NK-92 (cell line): ENCODE data around the gene BET1L.
"Not testable (repeated sequence)": the region's sequence is repeated elsewhere in the genome, so short reads cannot be mapped to it uniquely, and the experiment has no call there.

Experiments used
- DNase-seq: peaks from one replicate; lab custom pipeline; 2025; ENCODE audit not compliant: unreplicated experiment; lab: John Stamatoyannopoulos, UW

Gene BET1L

DNA sequence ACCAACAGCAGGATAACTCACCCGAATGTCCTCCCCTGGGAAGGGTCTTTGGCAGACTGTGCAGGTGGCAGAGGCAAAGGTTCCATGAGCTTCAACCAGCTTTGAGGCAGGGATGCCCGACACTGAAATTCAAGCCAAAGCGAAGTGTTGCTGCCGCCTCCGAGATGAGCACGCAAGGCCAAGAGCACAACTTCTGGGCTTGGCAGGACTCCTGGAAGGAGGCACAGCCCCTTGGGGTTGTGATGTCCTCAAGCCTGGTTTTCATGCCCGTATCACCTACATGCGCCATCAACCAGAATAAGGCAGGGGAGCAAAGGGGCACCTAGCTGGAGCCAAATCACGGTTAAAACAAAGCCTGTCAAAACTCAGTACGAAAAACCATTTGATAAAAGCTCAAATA lies 23.2 kb upstream of the BET1L start:
- DNase-seq = no peak

DNA sequence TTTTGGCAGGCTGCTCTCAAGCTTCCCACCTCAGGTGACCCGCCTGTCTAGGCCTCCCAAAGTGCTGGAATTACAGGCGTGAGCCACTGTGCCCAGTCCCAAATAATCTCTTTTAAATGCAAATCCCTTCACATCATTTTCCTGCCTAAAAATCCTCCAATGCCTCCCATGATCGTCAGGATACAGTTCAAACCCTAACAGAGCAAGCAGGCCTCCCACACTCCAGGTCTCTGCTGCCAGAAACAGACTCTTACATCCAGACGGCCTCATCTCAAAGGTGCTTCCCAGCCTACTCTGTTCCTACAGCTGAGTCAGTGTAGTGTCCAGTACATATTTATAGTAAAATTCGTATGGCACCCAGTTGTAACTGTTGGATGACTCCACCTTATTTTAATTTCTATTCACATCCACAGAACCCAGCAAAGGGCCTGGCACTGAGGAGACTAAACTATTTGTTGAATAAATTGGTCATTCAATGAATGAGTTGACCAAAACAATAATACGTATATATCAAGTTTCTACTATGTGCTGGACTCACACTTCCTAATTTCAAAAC lies 20.7 kb upstream of the BET1L start:
- DNase-seq = no peak

DNA sequence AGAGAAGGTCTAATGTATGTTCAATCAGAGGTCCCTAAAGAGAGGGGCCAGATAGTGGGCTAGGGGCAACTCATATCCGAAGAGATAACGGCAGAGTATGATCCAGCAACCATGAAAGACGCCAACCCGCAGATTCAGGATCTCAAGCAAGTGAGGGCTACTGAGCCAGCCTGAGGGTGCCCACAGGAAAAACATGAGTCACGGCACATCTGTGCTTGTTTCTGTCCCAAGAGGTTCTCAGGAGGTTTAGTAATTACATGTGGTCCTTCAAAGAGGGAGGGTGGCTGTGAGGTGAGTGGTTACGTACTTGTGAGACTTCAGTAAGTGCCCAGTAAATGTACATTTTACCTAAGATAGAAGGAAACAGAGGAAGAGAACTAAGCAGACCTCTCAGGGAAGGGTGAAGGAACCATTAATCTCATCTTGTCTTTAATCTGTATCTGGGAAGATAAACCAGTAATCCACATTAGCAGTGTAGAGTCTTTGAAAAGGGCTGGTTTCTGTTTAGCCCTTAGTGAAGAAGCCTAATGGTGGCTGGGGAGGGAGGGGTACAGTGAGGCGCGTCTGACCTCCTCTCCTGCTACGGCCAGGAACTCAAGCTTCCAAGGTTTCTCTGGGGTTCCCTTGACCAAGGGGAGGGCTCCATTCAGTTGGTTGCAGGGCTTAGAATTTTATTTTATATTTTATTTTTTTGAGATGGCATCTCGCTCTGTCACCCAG lies 18.7 kb upstream of the BET1L start:
- DNase-seq = no peak

DNA sequence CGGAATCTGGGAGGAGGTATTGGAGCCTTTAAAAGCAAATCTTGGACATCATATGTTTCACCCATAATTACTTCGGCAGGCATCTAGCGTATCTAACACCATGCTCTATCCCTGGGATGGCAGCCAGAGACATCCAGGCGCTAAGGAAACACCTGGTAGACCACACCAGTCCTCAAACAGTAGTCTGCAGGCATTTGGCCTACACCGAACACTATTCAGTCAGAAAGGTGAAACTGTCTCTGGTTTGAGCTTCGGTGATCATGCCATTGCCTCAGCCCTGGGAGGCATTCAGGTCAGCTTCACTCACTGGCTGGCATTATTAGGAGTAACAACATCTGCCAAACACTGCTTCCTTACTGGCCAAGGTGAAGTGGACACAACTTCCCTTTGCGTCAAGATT lies 17.2 kb upstream of the BET1L start:
- no peak for DNase-seq

DNA sequence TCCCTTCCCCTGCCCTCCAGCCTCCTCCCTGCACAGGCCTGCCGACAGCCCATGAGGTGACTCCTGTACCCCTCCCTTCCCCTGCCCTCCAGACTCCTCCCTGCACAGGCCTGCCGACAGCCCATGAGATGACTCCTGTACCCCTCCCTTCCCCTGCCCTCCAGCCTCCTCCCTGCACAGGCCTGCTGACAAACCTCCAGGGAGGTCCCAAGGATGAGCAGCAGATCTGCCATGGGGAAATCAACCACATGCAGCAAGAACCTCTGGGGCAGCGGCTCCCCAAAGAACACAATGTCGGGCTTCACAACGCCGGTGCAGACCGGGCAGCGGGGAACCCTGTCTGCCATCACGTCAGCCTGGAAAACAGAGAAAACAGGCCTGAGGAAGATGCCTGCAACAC lies 16.7 kb upstream of the BET1L start:
- no peak for DNase-seq

DNA sequence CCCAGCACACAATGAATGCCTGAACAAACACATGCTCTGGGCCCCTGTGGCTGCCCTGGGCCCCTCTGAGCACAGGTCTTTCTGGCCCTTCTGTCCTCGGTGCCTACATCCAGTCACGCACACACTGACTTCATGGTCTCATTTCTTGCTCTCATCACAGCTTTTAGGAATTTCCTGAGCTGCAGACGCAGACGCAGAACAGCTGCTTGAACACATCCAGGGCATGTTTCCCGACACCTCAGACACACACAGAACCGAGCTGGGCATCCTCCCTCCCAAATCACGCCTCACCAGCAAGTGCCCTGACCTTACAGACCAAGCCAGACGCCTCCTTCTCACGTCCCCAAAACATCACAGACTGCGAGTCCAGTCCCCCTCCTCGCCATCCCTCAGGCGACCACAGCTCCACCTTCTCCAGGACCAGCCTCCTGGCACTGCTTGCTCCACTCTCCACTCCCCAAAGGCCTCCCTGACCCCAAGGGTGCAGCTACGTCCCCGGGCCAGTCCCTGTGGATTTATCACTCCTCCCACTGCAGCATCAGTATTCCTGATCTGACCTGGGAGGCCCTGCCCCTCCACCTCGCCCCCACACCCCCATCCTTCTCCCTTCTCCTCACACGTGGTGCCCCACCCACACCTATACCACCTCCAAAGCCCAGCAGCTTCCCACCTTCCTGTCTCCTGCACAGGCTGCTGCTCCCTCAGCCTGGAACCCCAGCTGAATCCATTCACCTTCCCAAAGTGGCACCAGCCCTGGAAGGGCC lies 16.0 kb upstream of the BET1L start:
- no peak for DNase-seq

DNA sequence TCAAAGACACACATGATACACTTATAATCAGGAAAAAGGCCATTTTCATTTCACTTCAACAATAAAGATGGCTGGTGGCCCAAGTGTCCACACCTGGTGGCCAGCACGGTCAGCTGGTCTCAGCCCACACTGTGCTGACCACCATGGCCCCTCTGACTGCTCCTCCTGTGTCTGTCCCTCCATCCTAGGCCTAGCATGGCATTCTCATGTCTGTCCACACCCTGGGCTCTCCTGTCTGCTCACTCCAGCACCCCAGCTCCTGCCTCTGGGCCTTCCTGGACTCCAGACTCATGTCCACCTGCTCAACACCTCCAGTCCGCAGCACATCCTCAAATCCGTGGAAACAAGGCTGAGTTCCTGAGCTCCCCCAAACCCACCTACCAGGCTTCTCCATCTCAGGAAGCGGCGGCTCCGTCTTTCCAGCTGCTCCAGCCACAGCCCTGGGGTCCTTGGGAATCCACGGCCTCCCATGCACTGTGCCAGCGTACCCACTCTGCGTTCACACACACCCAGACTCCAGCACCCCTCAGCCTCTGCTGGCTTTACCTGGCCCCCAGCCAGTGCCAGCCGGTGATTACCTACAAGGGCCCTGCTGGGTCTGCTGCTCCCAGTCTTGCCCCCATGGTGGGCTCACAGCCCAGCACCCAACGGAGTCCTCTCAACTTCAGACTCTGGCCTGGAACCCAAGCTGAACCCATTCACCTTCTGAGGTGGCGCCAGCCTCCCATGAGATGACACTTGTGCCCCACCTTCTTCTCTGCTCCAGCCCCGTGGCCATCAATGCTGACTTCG lies 15.0 kb upstream of the BET1L start:
- no peak for DNase-seq

DNA sequence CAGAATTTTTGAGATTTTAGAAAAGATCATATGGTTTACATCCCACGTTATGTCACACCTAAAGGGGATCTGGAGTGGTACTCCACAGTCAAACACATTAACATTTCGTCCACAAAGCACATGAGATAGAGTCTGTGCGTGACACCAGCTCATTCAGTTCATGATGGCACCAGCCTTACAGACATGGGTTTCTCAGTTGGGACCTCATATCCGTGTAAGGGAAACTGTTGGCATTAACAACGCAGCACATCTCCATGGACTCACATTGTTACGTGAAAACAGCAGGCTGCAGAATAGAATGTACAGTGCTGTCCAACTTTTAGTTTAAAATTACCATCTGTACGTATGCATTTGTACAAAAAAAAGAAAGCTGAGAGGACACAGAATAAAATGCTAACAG lies 14.3 kb upstream of the BET1L start:
- DNase-seq = no peak

DNA sequence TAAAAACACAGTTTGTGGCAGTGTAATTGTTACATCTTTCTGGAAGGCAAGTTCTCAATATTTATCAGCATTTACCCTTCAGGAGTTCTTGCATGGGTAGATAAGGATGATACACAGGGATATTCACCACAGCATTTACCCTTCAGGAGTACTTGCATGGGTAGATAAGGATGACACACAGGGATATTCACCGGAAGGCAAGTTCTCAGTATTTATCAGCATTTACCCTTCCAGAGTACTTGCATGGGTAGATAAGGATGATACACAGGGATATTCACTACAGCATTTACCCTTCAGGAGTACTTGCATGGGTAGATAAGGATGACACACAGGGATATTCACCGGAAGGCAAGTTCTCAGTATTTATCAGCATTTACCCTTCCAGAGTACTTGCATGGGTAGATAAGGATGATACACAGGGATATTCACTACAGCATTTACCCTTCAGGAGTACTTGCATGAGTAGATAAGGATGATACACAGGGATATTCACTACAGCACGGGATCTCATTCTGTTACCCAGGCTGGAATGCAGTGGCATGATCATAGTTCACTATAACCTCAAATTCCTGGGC lies 13.5 kb upstream of the BET1L start:
- not testable (repeated sequence) for DNase-seq

DNA sequence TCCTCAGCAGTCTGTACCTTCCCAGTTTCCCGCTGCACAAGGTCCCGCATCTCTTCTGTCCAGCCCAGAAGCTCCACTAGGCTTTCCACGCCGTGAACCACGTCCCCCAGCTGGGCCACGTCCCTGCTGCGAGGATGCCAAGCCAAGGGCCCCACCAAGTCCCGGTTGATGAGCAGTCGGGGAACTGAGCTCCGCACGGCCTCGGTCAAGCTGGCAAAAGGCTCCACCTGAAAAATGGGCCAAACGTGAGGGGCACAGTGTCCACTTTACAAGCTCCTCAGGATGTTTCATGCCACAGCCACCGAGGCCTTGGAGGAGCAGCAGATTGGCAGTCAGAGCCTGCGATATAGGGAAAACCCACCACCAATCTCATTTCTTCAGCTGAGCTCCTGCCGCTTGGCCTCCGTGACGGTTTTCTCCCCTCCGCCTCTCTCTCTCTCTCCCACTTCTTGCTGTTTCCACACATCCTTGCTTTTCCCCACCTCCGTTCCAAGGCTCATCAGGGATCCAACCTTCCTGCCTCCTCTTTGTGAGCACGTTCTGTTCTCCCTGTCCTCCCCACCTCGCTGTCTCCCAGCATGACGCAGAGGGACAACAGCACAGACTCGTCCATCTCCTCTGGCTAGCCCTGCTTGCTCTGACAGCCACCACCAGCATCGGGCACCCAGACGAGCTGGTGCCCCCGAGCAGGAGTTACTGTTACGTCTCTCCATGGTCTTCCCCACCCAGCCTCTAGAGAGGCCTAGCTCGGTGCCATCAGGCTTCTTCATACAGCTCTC lies 11.8 kb upstream of the BET1L start:
- no peak for DNase-seq

DNA sequence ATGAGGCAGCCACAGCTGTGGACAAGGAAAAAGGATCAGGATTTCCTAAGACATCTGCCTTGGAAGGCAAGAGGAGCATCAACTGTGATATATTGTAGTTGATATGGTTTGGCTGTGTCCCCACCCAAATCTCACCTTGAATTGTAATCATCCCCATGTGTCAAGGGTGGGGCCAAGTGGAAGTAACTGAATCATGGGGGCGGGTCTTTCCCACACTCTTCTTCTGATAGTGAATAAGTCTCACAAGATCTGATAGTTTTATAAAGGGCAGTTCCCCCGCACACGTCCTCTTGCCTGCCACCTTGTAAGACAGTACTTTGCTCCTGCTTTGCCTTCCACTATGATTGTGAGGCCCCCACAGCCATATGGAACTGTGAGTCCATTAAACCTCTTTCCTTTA lies 10.5 kb upstream of the BET1L start:
- DNase-seq = no peak

DNA sequence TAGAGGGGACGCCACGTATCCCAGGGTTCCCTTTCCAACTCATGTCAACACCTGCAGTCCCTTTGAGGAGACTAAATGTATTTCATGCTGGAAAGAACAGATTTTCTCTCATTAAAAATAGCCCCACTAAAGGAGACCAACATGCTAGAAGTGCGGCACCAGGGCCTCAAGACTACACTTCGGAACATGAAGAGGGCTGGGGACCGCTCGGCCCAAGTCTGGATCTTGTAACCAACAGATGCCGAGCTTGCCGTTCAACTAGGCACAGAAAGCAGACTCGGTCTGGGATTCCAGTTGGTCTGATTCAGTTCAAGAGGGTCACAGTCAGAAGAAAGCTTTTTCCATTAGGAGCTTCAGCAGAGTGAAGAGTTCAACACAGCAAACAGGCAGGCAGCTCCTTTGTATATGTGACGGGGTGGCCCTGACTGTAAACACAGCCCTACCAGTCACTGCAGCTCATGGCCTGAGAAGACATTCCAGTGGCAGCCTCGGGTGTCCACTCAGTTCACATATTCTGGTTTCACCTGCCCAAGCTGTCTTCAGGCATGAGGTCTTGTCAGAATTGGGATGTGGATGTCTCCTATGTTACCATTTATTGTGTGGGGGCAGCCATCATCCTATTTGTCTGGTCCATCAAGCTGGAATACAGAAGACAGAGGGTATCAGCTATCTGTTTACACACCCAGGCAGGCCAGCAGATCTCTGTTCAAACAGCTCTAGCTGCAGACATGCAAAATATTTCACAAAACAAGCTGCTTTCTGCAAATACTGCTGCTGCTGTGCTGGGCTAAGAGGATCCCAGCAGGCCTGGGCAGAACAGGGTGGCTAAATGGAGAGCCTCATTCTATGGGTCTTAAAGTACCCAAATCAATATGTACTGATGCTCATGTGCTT lies 9.1 kb upstream of the BET1L start:
- no peak for DNase-seq

DNA sequence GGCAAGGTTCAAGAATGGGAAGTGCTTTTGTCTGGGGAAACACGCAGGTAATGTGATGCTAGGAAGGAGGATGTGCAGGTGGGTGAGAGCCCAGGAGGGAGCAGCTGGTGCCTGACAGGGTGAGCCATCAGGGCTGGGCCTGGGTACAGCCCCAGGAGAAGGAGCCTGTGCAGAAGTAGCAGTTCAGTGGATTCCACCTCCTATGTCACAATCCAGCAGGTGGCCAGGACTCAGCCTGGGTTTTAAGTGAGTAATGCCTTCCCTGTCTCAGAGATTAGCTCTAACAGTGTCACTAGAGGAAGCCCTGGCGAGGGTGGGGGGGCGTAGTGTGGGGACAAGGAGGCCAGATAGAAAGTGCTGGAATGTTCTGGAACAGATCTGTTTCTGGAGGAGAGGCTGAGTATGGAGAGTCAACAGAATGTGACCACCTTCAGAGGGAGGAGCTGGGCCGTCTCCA lies 8.4 kb upstream of the BET1L start:
- no peak for DNase-seq

DNA sequence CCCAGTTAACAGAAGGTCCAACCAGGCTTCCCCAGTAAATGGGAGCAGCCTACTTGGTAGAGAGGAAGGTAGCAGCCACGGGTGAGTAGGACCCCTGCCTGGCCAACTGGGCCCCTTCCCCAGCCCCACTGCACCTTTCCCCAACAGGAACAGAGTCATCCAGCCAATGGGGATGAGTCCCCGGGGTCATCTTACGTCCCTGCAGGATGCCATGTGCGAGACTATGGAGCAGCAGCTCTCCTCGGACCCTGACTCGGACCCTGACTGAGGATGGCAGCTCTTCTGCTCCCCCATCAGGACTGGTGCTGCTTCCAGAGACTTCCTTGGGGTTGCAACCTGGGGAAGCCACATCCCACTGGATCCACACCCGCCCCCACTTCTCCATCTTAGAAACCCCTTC lies 6.9 kb upstream of the BET1L start:
- no peak for DNase-seq

DNA sequence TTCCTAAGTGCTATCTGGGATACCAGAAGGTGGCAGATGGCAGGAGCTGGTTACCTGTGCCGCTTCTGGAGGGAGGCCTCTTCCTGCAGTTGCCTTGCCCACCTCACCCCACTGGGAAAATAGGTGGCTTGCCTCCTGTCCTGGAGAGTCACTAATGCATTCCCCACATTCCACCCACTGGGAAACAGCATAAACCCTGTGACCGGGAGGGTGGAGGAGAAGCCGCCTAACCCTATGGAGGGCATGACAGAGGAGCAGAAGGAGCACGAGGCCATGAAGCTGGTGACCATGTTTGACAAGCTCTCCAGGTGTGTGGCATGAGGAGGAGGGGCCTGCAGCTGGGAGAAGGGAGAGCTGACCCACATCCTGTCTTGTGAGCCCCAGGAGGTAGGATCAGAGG lies 5.9 kb upstream of the BET1L start:
- no peak for DNase-seq

DNA sequence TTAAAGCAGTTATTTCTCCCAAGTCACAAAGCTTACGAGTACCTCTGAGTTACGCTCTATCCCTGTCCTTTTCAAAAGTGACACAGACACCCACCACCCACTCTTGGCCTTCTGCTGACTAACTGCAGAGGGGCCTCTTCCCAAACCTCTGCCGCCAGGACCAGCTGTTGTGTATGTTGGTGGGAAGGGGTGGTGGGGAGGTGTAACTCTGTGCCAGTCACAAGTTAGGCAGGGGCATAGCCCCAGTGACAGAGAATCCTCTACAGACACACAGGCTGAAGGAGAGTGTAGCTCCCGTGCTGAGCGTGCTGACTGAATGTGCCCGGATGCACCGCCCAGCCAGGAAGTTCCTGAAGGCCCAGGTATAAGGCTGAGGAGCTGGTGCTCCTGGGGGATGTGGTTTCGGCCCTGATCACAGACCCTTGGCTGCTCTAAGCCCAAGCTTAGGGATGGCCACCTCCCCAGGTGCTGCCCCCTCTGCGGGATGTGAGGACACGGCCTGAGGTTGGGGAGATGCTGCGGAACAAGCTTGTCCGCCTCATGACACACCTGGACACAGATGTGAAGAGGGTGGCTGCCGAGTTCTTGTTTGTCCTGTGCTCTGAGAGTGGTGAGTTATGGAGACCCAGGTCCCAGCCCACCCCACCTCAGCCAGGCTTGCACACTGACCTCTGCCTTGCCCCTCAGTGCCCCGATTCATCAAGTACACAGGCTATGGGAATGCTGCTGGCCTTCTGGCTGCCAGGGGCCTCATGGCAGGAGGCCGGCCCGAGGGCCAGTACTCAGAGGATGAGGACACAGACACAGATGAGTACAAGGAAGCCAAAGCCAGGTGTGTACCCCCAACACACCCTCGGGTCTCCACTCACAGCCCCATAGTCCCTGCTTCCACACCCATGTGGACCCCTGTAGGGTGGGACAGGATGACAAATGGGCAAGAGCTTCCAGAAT lies 5.2 kb upstream of the BET1L start:
- no peak for DNase-seq

DNA sequence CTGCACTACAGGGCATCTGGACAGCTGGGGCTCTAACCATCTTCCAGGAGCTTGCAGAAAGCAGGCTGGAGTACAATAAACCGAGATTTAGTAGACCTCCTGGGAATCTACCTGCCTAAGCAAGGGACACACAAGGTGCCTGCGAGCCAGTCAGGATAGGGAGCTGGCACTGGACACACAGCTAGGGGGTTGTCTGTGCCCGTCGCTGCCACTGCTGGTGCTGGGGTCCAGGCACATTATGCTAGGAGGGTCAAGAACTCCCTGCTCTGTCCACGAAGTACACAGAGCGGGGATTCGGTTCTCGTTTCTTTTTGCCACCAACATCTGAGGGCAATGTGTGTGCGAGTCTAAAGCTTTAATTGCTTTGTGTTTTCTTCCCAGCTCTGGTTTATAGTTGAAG lies 4.5 kb upstream of the BET1L start:
- DNase-seq = no peak

DNA sequence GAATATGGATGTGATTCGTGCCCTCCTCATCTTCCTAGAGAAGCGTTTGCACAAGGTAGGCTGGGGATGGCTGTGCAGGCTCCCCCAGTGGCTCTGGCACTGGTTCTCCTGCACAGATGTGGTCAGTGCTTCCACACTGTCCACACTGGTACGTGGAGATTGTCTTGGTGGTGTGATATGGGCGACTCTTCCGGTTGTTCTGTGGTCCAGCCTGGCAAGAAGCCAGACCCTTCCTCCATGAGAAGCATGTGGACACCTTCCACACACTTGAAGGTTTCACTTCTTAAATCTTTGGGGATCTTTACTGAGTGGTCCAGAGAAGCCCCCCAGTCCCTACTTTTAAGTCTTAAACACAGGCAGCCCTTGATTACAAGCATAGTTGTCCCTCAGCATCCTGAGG lies 4.1 kb upstream of the BET1L start:
- DNase-seq = no peak
